Liver (tissue), 9 donors: ENCODE results near the gene MDP1. TPM values are rescaled to one million over a fixed set of nuclear protein-coding genes. Genes with fewer than 3 reads are reported as not detected.
A peak's percentile ranks its signal among the peaks of the same experiment; 100 is the strongest.
"Not testable (repeated sequence)": the region's sequence is repeated elsewhere in the genome, so short reads cannot be mapped to it uniquely, and the experiment has no call there.

Experiments used
- DNase-seq: peaks from one replicate; pipeline ENCODE4 v3.0.0-alpha.2; 2017; ENCODE audit warnings: low spot score
- H3K27ac ChIP-seq, 2 donors: one replicate each; pipeline ENCODE4 v1.7.0; 2013; ENCODE audit warnings: inconsistent platforms in 2 of 2, low read length in 2 of 2, control low read depth in 1 of 2, low read depth in 1 of 2, mild to moderate bottlenecking in 1 of 2
- H3K27me3 ChIP-seq, 4 donors: one replicate each; pipeline versions ENCODE4 v1.6.1 to v1.7.0; 2013; ENCODE audit warnings: low read length in 3 of 4, inconsistent platforms in 1 of 4, mild to moderate bottlenecking in 1 of 4, moderate library complexity in 1 of 4; ENCODE audit not compliant: control insufficient read depth in 4 of 4, insufficient read depth in 4 of 4
- H3K36me3 ChIP-seq, 4 donors: one replicate each; pipeline versions ENCODE4 v1.6.1 to v1.7.0; 2013; ENCODE audit warnings: low read length in 3 of 4, mild to moderate bottlenecking in 3 of 4, low read depth in 1 of 4, moderate library complexity in 1 of 4; ENCODE audit not compliant: control insufficient read depth in 4 of 4, insufficient read depth in 3 of 4
- H3K4me1 ChIP-seq, 4 donors: one replicate each; pipeline versions ENCODE4 v1.6.1 to v1.7.0; 2013; ENCODE audit warnings: low read length in 3 of 4, mild to moderate bottlenecking in 3 of 4, moderate library complexity in 1 of 4; ENCODE audit not compliant: control insufficient read depth in 4 of 4, insufficient read depth in 4 of 4
- H3K4me3 ChIP-seq, 3 donors: one replicate each; pipeline versions ENCODE4 v1.6.1 to v1.7.0; 2013; ENCODE audit warnings: low read length in 3 of 3, control low read depth in 1 of 3, low read depth in 1 of 3, mild to moderate bottlenecking in 1 of 3
- H3K9ac ChIP-seq, 2 donors: one replicate each; pipeline ENCODE4 v1.7.0; 2013; ENCODE audit warnings: low read length in 2 of 2, mild to moderate bottlenecking in 2 of 2, moderate library complexity in 2 of 2, control low read depth in 1 of 2, low read depth in 1 of 2
- H3K9me3 ChIP-seq, 4 donors: one replicate each; pipeline versions ENCODE4 v1.6.1 to v1.7.0; 2013; ENCODE audit warnings: low read length in 3 of 4; ENCODE audit not compliant: control insufficient read depth in 4 of 4
- HNF4A ChIP-seq, 2 donors: conservative IDR thresholded peaks; 2 replicates each; pipeline ENCODE4 v1.6.1; 2016; ENCODE audit warnings: antibody characterized with exemption in 2 of 2, mild to moderate bottlenecking in 2 of 2
- HNF4G ChIP-seq: IDR thresholded peaks from 2 replicates; pipeline ENCODE4 v1.6.1; 2016; ENCODE audit warnings: antibody characterized with exemption
- JUND ChIP-seq, 2 donors: IDR thresholded peaks; 2 replicates each; pipeline ENCODE4 v1.6.1; 2016; ENCODE audit warnings: antibody characterized with exemption in 2 of 2
- WGBS: extraction: QIAGEN DNeasy Blood & Tissue Kit; methylation state at CpG from one replicate; pipeline ENCODE4 v1.1.7; 2013; 5-methylcytosine and 5-hydroxymethylcytosine counted together
- polyA plus RNA-seq, 2 donors: library from polyadenylated mRNA; stranded (reverse) in 1 of 2; unstranded in 1 of 2; fragments of 200-250 nt in 1 of 2; fragments of >200 nt in 1 of 2; fragmentation: Nextera tagmentation in 1 of 2; extraction: Ambion mirVana in 1 of 2; gene quantifications; one replicate each; pipeline versions ENCODE4 v1.2.1 to v1.2.3, GENCODE V29; 2013 to 2015
- total RNA-seq, 2 donors: library from RNA; depleted of rRNA; stranded (reverse); fragments of >200 nt; gene quantifications; one replicate each; pipeline ENCODE4 v1.2.3, GENCODE V29; 2014
- TF ChIP-seq, protein P1 (sequence below): fragments of 150-350 bp; IDR thresholded peaks from 2 replicates; pipeline ENCODE4 v1.5.1; 2017; ENCODE audit warnings: improper control_type of control experiment, low read depth, low read length; ENCODE audit not compliant: missing input control
- TF ChIP-seq, protein P2 (sequence below): IDR thresholded peaks from 2 replicates; pipeline ENCODE4 v1.6.1; 2016; ENCODE audit warnings: antibody characterized with exemption
- TF ChIP-seq, protein P3 (sequence below): IDR thresholded peaks from 2 replicates; pipeline ENCODE4 v1.6.1; 2016; ENCODE audit warnings: antibody characterized with exemption
- donor health status: healthy.
- donor health status: healthy.
- donor health status: healthy.
- donor health status: healthy.
- donor health status: healthy.

The MDP1 gene
- total and polyA plus RNA-seq, 4 donors: 3.2 to 13.4 (median 7.0) TPM

DNA sequence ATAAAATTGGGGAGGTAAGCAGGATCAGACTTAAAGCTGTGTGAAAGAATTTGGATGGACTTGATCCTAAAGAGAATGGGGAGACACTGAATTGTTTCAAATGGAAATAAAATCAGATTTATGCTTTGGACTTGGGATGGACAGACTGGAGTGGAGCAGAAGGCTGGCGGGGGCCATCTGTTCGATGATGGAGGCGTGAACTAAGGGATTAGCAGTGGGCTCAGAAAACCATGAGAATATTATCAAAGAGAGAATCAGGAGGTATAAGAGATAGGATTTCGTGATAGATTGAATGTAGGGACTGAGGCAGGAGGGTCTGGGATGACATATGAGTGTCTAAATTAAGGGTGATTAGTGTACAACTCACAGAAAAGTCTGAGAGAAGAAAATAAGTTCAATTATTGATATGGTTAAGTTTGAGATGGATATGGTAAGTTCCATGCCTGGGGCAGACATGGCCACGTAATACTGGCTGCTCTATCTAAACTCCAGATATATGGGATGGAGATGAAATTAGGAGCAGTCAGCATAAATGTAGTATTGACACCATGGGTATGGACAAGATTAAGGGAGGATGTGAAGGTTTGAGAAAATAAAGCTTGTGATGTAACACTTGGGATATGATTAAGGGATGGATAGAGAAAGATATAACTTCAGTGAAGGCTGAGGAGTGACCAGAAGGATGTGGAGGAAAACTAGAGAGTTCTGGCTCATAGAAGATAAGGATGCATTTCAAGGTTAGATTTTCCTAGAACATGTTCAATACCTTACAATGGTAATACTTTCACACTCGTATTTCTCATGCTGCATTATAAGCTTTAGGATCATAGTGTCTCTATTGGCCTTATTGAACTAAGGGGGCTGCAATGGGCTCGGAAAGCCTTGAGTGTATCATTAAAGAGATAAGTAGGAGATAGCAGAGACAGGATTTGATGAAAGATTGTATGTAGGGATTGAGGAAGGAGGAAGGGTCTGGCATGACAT lies 11.4 kb downstream of the MDP1 start:
- no peak for TF ChIP-seq HNF4G
- 95% methylated on average over 7 of the region's 7 CpGs for WGBS
- Histone ChIP-seq H3K27me3 (no peaks in the 10 kb centered on the region), H3K9ac (no peak overlapping the region), H3K4me1 (no peaks in the 10 kb centered on the region), H3K9me3 (no peaks in the 10 kb centered on the region), H3K36me3 (peaks cover 3 to 20% (median 15%) of the 10 kb centered on the region in 4 donors), H3K4me3 (no peak overlapping the region), H3K27ac (no peak overlapping the region)
- no peak for DNase-seq

DNA sequence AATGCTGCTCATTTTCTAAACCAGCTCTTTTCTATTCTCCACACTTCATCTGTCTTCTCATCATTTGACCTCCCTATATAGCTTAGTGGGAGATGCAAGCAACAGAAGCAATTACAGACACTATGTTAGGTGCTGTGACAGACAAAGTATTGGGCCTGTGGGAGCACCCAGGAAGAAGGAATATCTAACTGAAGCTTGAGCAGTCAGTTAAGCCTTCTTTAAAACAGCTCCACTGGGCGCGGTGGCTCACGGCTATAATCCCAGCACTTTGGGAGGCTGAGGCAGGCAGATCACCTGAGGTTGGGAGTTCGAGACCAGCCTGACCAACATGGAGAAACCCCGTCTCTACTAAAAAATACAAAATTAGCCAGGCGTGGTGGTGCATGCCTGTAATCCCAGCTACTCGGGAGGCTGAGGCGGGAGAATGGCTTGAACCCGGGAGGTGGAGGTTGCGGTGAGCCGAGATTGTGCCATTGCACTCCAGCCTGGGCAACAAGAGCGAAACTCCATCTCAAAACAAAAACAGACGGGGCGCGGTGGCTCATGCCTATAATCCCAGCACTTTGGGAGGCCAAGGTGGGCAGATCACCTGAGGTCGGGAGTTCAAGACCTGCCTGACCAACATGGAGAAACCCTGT lies 12.5 kb downstream of the MDP1 start:
- H3K9me3 ChIP-seq, H3K4me3 ChIP-seq, H3K27ac ChIP-seq, H3K9ac ChIP-seq, H3K27me3 ChIP-seq, H3K4me1 ChIP-seq, DNase-seq: not testable (repeated sequence)
- H3K36me3 ChIP-seq: peaks cover 0 to 16% (median 12%) of the 10 kb centered on the region in 4 donors
- 97% methylated on average over 16 of the region's 16 CpGs for WGBS

DNA sequence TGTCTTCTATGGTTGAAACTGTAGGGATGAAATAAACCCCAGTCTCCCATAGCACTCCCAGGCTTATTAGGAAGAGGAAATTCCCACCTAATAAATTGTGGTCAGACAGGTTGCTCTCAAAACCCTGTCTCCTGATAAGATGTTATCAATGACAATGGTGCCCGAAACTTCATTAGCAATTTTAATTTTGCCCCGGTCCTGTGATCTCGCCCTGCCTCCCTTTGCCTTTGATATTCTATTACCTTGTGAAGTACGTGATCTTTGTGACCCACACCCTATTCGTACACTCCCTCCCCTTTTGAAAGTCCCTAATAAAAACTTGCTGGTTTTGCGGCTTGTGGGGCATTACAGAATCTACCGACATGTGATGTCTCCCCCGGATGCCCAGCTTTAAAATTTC lies 13.3 kb downstream of the MDP1 start:
- not testable (repeated sequence) for H3K4me1 ChIP-seq, H3K9me3 ChIP-seq, DNase-seq, H3K27me3 ChIP-seq, H3K27ac ChIP-seq, H3K9ac ChIP-seq, H3K4me3 ChIP-seq
- H3K36me3 ChIP-seq: peaks cover 0 to 16% (median 9%) of the 10 kb centered on the region in 4 donors
- 95% methylated on average over 8 of the region's 8 CpGs for WGBS

DNA sequence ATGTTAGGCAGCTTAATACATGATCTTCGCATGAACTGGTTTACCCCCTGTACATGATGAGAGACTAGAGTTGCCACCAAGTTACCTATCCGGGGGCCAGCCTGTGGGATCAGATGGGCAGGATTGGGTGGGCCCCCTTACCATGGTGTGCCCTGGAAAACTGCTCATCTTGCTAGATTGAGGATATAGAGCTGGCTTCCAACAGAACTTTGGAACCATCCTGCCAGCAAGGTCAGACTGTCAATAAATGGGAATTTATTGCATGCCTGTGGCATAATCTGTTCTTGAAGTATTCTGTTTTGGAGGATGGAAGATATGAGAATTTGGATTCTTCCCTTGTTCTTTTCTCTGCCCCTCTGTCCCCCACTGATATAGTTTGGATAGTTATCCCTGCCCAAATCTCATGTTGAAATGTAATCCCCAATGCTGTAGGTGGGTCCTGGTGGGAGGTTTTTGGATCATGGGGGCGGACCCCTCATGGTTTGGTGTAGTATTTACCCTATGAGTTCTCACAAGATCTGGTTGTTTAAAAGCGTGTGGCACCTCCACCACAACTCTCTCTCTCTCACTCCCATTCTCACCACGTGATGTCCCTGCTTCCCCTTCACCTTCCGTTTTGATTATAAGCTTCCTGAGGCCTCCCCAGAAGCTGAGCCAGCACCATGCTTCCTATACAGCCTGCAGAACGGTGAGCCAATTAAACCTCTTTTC lies 16.9 kb downstream of the MDP1 start:
- Histone ChIP-seq H3K9ac (no peak overlapping the region), H3K36me3 (peaks cover 0 to 4% (median 3%) of the 10 kb centered on the region in 4 donors), H3K9me3 (no peaks in the 10 kb centered on the region), H3K27me3 (no peaks in the 10 kb centered on the region), H3K27ac (no peak overlapping the region), H3K4me3 (no peak overlapping the region), H3K4me1 (peaks cover 0 to 29% (median 23%) of the 10 kb centered on the region in 4 donors)
- no peak for DNase-seq
- TF ChIP-seq, protein P1, sequence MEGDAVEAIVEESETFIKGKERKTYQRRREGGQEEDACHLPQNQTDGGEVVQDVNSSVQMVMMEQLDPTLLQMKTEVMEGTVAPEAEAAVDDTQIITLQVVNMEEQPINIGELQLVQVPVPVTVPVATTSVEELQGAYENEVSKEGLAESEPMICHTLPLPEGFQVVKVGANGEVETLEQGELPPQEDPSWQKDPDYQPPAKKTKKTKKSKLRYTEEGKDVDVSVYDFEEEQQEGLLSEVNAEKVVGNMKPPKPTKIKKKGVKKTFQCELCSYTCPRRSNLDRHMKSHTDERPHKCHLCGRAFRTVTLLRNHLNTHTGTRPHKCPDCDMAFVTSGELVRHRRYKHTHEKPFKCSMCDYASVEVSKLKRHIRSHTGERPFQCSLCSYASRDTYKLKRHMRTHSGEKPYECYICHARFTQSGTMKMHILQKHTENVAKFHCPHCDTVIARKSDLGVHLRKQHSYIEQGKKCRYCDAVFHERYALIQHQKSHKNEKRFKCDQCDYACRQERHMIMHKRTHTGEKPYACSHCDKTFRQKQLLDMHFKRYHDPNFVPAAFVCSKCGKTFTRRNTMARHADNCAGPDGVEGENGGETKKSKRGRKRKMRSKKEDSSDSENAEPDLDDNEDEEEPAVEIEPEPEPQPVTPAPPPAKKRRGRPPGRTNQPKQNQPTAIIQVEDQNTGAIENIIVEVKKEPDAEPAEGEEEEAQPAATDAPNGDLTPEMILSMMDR: no peak
- TF ChIP-seq, protein P2, sequence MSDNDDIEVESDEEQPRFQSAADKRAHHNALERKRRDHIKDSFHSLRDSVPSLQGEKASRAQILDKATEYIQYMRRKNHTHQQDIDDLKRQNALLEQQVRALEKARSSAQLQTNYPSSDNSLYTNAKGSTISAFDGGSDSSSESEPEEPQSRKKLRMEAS: no peak
- TF ChIP-seq, protein P3, sequence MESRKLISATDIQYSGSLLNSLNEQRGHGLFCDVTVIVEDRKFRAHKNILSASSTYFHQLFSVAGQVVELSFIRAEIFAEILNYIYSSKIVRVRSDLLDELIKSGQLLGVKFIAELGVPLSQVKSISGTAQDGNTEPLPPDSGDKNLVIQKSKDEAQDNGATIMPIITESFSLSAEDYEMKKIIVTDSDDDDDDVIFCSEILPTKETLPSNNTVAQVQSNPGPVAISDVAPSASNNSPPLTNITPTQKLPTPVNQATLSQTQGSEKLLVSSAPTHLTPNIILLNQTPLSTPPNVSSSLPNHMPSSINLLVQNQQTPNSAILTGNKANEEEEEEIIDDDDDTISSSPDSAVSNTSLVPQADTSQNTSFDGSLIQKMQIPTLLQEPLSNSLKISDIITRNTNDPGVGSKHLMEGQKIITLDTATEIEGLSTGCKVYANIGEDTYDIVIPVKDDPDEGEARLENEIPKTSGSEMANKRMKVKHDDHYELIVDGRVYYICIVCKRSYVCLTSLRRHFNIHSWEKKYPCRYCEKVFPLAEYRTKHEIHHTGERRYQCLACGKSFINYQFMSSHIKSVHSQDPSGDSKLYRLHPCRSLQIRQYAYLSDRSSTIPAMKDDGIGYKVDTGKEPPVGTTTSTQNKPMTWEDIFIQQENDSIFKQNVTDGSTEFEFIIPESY: no peak
- no peak for TF ChIP-seq JUND (IDR thresholded peaks at IDR 0.05)
- peak; percentile 48 to 66 for TF ChIP-seq HNF4A (conservative IDR thresholded peaks at IDR 0.05)
- WGBS: 80% methylated on average over 7 of the region's 7 CpGs
